Spleen (tissue), 11 donors: Measurements from ENCODE around the gene MAL. TPM values are rescaled to one million over a fixed set of nuclear protein-coding genes. Genes with fewer than 3 reads are reported as not detected.

Source experiments
- DNase-seq: peaks from one replicate; pipeline ENCODE4 v3.0.0-alpha.2; 2020
- H3K27ac ChIP-seq, 8 donors: fragments of 200-600 bp; sonication (generic) in 7 of 8; 1 replicate in 4 of 8; 2 replicates in 4 of 8; pipeline versions ENCODE4 v1.5.0 to v1.8.0; 2016 to 2021; ENCODE audit warnings: inconsistent platforms in 4 of 8, mild to moderate bottlenecking in 4 of 8, moderate library complexity in 1 of 8
- H3K27me3 ChIP-seq, 7 donors: fragments of 200-600 bp; sonication (generic) in 6 of 7; replicated peaks in 1 of 7; 1 replicate in 4 of 7; 2 replicates in 3 of 7; pipeline versions ENCODE4 v1.5.0 to v1.8.0; 2016 to 2021; ENCODE audit warnings: inconsistent platforms in 3 of 7, mild to moderate bottlenecking in 1 of 7
- H3K36me3 ChIP-seq, 6 donors: fragments of 200-600 bp; sonication (generic) in 5 of 6; 1 replicate in 4 of 6; 2 replicates in 2 of 6; pipeline versions ENCODE4 v1.5.0 to v1.8.0; 2016 to 2021; ENCODE audit warnings: inconsistent platforms in 2 of 6
- H3K4me1 ChIP-seq, 6 donors: fragments of 200-600 bp; sonication (generic) in 5 of 6; 1 replicate in 3 of 6; 2 replicates in 3 of 6; pipeline versions ENCODE4 v1.5.0 to v1.8.0; 2016 to 2021; ENCODE audit warnings: inconsistent platforms in 3 of 6
- H3K4me3 ChIP-seq, 8 donors: fragments of 200-600 bp; sonication (generic) in 7 of 8; 1 replicate in 4 of 8; 2 replicates in 4 of 8; pipeline versions ENCODE4 v1.5.0 to v1.8.0; 2016 to 2021; ENCODE audit warnings: inconsistent platforms in 4 of 8, mild to moderate bottlenecking in 4 of 8, moderate library complexity in 2 of 8
- H3K9me3 ChIP-seq, 8 donors: fragments of 200-600 bp; sonication (generic) in 7 of 8; 1 replicate in 4 of 8; 2 replicates in 4 of 8; pipeline versions ENCODE4 v1.5.0 to v1.8.0; 2016 to 2021; ENCODE audit warnings: inconsistent platforms in 4 of 8
- POLR2A ChIP-seq, 3 donors: fragments of 450-650 bp; IDR thresholded peaks; one replicate each; pipeline ENCODE4 v1.5.1; 2017; ENCODE audit warnings: antibody characterized with exemption in 3 of 3, mild to moderate bottlenecking in 1 of 3
- POLR2AphosphoS5 ChIP-seq, 3 donors: sonication (generic); formaldehyde crosslinking; IDR thresholded peaks; one replicate each; pipeline ENCODE4 v1.5.1; 2017; ENCODE audit warnings: antibody characterized with exemption in 3 of 3
- WGBS, 5 donors: extraction: QIAGEN DNeasy Blood & Tissue Kit in 3 of 5; methylation state at CpG; one replicate each; pipeline versions ENCODE4 v1.1.5 to v1.1.7; 2013 to 2018; 5-methylcytosine and 5-hydroxymethylcytosine counted together
- intact Hi-C: fragments of 100-400 bp; cut with DNase I; formaldehyde crosslinking; loops from one replicate; pipeline ENCODE4 v1.15.0; 2023; ENCODE audit warnings: low total_unique reads
- polyA plus RNA-seq, 3 donors: library from polyadenylated mRNA; stranded (reverse); fragments of 200-250 nt; gene quantifications; one replicate each; pipeline ENCODE4 v1.2.1, GENCODE V29; 2013
- total RNA-seq, 7 donors: library from RNA; depleted of rRNA in 3 of 7; stranded (reverse); fragments of >200 nt in 3 of 7; fragmentation: NEBNext Ultra II Directional in 4 of 7; extraction: Animal tissue kit (Norgen Biotek cat#: 25700) in 4 of 7; gene quantifications; one replicate each; pipeline versions ENCODE4 v1.1.0 to v1.2.1, GENCODE V29; 2016 to 2021
- TF ChIP-seq, protein P1 (sequence below), 11 experiments: fragments of 200-600 bp in 7 of 11; fragments of 450-650 bp in 4 of 11; sonication (generic) in 4 of 11; IDR thresholded peaks in 8 of 11; conservative IDR thresholded peaks in 3 of 11; 1 replicate in 7 of 11; 2 replicates in 4 of 11; pipeline versions ENCODE4 v1.4.0 to v1.8.0; 2016 to 2021; ENCODE audit warnings: antibody characterized with exemption in 11 of 11, inconsistent platforms in 4 of 11, mild to moderate bottlenecking in 1 of 11
- donor health status: healthy with polysubstance abuse.
- donor health status: DM: no; HTN: no; CAD: no; lungs with moderate emphysema.
- donor health status: DM: no; HTN: no; CAD: no.
- donor health status: Bipolar disorder and iron deficiency.
- donor health status: healthy.
- donor health status: DM: no; HTN: no; CAD: no.
- donor health status: DM: yes; HTN: yes; CAD: no.

MAL gene
- total and polyA plus RNA-seq, 10 donors, result 4.7 to 18.8 (median 8.7) TPM

DNA sequence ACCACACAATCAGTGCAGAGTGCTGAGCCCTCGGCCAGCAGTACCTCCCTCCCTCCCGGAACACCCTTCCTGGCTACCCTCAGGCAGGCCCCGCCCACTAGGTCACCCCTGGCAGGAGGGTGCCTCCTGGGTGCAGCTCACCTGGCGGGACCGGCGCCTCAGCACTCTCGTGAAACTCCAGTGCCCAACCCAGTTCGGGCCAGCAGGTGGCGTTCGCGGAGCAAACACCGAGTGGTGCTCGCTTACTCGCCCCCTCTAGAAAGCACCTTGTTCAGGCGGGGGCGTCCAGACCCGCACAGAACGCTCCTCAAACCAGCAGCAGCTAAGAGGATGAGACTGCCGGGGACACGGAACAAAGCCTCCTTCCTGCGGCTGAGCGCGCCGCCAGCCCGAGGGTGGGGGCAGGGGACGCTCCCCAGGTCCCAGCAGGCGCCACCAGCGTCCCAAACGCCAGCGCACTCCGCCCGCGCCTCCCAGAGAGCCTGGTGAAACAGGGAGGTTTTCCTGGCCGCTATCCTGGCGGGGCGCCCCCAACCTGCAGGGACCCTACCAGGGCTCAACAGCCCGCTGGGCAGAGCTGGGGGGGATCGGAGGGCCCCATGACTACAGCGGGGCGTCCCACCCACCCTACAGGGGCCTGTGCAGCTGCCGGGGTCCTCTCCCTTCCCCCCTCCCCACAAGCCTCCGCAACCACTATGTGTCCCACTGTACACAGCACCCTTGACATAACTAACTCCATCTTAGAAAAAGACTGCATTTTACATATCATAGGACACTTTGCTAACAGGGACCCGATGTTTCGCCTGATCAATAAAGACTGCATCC, 51.4 kb downstream of the MAL start:
- intact Hi-C loops, result no loop called here

DNA sequence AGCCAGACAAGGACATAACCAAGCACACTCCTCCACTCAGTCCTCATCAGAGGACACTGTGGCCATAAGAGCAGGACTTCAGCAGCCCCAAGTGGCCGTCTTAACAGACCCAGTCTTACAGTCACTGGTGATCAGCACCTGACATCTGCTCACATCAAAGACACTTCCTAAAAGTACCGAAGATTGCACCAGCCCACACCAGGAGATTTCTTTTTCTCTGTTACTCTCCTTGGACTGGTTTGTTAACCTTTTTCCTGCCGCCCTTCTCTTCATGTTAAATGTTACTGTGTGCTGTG, 52.0 kb downstream of the MAL start:
- TF ChIP-seq POLR2A (IDR thresholded peaks at IDR 0.05) (no peak), POLR2AphosphoS5 (IDR thresholded peaks at IDR 0.05) (no peak)
- TF ChIP-seq, protein P1, sequence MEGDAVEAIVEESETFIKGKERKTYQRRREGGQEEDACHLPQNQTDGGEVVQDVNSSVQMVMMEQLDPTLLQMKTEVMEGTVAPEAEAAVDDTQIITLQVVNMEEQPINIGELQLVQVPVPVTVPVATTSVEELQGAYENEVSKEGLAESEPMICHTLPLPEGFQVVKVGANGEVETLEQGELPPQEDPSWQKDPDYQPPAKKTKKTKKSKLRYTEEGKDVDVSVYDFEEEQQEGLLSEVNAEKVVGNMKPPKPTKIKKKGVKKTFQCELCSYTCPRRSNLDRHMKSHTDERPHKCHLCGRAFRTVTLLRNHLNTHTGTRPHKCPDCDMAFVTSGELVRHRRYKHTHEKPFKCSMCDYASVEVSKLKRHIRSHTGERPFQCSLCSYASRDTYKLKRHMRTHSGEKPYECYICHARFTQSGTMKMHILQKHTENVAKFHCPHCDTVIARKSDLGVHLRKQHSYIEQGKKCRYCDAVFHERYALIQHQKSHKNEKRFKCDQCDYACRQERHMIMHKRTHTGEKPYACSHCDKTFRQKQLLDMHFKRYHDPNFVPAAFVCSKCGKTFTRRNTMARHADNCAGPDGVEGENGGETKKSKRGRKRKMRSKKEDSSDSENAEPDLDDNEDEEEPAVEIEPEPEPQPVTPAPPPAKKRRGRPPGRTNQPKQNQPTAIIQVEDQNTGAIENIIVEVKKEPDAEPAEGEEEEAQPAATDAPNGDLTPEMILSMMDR (IDR thresholded peaks at IDR 0.05 in 8 of 11, conservative IDR thresholded peaks at IDR 0.05 in 3 of 11), result no peak
- H3K4me3 ChIP-seq, result no peak overlapping the region
- no peak for DNase-seq
- intact Hi-C loops, result no loop called here
- H3K9me3 ChIP-seq, result no peaks in the 10 kb centered on the region
- H3K4me1 ChIP-seq, result peaks cover 0 to 23% (median 11%) of the 10 kb centered on the region in 6 donors
- H3K27ac ChIP-seq, result no peak overlapping the region
- H3K27me3 ChIP-seq, result peaks cover 0 to 70% (median 35%) of the 10 kb centered on the region in 7 donors
- WGBS, 5 donors, result 28 to 44% (median 35%) methylated on average over 3 of the region's 3 CpGs
- no peaks in the 10 kb centered on the region for H3K36me3 ChIP-seq

More for the DNA sequence above, 51.4 kb downstream of the MAL start:
- DNase-seq, result peak; percentile 94
- Histone ChIP-seq H3K27ac (peak overlapping the region in 3 of 8 donors; percentile 3 to 83 (median 76)), H3K4me1 (peaks cover 0 to 23% (median 11%) of the 10 kb centered on the region in 6 donors), H3K9me3 (no peaks in the 10 kb centered on the region), H3K36me3 (no peaks in the 10 kb centered on the region), H3K27me3 (peaks cover 0 to 75% (median 36%) of the 10 kb centered on the region in 7 donors), H3K4me3 (peak overlapping the region in 6 of 8 donors; percentile 22 to 65 (median 28))
- TF ChIP-seq, protein P1 (IDR thresholded peaks at IDR 0.05 in 8 of 11, conservative IDR thresholded peaks at IDR 0.05 in 3 of 11), result peak; percentile 53 to 88 (median 71)
- TF ChIP-seq POLR2AphosphoS5 (IDR thresholded peaks at IDR 0.05) (peak in 2 of 3 donors; percentile 39 to 47), POLR2A (IDR thresholded peaks at IDR 0.05) (no peak)
- WGBS, 5 donors, result 9 to 17% (median 11%) methylated on average over 16 to 44 of the region's 44 CpGs

DNA sequence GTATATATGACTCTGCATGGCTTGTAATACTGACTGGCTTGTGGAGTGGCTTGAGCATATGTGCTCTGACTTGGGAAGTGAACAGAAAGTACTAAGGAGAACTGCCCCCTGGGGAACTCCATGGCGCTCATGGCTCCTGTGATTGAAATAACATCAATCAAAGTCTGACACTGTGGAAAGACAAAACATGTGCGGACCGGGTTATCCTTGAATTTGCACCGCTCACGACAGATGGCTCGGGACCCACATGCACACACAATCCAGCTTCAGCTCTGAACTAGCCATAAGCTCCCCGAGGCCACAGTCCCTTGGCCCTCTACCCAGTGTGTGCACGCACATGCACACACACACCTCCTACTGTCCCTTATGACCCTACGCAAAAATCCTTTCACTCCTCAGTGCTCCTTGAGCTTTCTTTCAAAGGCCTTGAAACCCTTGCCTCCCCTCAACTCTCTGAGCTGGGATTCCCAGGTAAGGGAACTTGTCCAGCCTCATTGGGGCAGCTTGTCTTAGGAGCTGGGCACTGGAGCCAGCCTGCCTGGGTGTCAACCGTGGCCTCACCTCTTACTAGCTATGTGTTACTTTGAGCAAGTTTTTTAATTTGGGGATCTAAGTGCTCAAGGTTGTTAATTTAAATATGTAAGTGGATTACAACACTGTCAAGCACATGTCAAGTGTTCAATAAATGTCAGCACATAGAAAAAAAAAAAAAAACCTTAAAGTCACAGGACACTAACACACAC, 52.5 kb downstream of the MAL start:
- intact Hi-C loops, result no loop called here
- TF ChIP-seq POLR2AphosphoS5 (IDR thresholded peaks at IDR 0.05), result no peak
- TF ChIP-seq, protein P1 (IDR thresholded peaks at IDR 0.05 in 8 of 11, conservative IDR thresholded peaks at IDR 0.05 in 3 of 11), result no peak
- no peak for TF ChIP-seq POLR2A (IDR thresholded peaks at IDR 0.05)
- H3K4me1 ChIP-seq, result peaks cover 0 to 23% (median 11%) of the 10 kb centered on the region in 6 donors
- no peak for DNase-seq
- H3K4me3 ChIP-seq, result no peak overlapping the region
- WGBS, 5 donors, result 73 to 87% (median 80%) methylated on average over 10 of the region's 10 CpGs
- H3K27ac ChIP-seq, result no peak overlapping the region
- H3K36me3 ChIP-seq, result no peaks in the 10 kb centered on the region
- H3K9me3 ChIP-seq, result no peaks in the 10 kb centered on the region
- H3K27me3 ChIP-seq, result peaks cover 0 to 64% (median 30%) of the 10 kb centered on the region in 7 donors
